GM21737 (cell line): ENCODE measurements around the gene SS18L1.
"Not testable (repeated sequence)": the region's sequence is repeated elsewhere in the genome, so short reads cannot be mapped to it uniquely, and the experiment has no call there.

Source experiments
- ATAC-seq: cut with Tn5 transposase; IDR thresholded peaks from one replicate; pipeline ENCODE4 v1.9.1; 2021; ENCODE audit warnings: mild to moderate bottlenecking, moderate library complexity; ENCODE audit not compliant: unreplicated experiment

Gene SS18L1, protein sequence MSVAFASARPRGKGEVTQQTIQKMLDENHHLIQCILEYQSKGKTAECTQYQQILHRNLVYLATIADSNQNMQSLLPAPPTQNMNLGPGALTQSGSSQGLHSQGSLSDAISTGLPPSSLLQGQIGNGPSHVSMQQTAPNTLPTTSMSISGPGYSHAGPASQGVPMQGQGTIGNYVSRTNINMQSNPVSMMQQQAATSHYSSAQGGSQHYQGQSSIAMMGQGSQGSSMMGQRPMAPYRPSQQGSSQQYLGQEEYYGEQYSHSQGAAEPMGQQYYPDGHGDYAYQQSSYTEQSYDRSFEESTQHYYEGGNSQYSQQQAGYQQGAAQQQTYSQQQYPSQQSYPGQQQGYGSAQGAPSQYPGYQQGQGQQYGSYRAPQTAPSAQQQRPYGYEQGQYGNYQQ

DNA sequence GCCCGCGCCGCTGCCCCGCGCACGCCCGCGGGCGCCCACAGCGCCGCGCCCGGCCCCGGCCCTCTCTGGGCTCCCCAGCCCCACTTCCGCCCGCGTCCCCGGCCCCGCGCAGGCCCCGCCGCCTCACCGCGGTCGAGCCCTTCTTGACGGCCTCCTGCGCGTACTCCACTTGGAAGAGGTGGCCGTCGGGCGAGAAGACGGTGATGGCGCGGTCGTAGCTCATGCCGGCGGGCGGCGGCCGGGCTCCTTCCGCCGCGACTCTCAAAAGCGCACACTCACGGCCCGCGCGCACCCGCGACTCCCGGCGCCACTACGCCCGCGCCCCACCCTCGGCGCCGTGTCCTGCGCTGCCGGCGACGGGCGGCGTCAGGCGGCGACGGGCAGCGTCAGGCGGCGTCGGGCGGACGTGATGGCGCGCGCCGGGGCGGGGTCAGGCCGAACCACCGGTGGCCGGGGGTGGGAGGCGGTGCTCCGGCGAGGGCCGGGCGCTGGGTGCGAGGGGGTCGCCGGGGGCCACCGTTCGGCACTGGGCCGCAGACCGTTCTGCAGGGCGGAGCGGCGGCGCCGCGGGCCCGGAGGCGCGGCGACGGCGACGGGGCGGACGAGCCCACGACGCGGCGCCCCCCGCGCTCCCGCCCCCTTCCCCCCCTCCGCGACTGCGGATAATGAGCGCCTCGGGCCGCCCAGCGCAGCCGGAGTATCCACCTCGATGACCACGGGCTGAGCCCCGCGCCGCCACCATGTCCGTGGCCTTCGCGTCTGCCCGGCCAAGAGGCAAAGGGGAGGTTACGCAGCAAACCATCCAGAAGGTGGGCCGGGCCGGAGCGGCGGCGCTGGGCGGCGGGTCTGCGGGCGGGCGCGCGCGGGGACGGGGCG is at the start of gene SS18L1, which contains the start of gene PSMA7:
TSS of gene SS18L1 (plus strand) at position 689 of the 876 bp plus-strand sequence. CDS start at position 741, 52 bp downstream.
TSS of gene PSMA7 (minus strand) at position 314 of the 876 bp plus-strand sequence. CDS start at position 223, 91 bp downstream.
- peak; percentile 69 for ATAC-seq

- ATAC-seq: no peak
These were observed 46.9 kb upstream of the SS18L1 start for GRCh38 chr20:62096421-62097380.

DNA sequence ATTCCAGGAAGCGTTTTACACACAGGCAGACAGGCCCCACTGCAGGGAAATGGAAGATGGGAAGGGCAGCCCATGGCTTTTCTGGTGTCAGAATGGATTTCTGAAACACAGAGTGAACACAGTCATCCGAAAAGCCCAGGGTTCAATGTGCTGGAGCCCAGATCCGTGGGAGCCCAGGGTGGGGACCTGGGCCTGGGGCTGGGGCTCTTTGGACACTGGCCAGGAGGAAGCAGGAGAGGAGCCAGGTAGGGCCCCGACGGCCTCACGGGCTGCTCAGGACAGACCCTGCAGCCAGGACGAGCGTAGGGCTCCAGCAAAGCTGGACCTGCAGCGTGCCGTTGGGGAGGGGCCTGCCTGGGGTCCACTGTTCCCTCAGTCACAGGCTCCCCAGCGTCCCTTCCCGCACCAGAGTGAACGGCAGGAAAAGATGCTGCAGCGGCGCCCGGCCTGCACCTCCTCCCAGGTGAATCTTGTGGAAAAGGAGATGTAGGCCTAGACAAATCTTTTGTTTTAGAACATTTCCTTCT is 45.6 kb upstream of the SS18L1 start:
- ATAC-seq: no peak

GRCh38 chr20:62101078-62101477 is 42.5 kb upstream of the SS18L1 start:
- ATAC-seq: no peak

DNA sequence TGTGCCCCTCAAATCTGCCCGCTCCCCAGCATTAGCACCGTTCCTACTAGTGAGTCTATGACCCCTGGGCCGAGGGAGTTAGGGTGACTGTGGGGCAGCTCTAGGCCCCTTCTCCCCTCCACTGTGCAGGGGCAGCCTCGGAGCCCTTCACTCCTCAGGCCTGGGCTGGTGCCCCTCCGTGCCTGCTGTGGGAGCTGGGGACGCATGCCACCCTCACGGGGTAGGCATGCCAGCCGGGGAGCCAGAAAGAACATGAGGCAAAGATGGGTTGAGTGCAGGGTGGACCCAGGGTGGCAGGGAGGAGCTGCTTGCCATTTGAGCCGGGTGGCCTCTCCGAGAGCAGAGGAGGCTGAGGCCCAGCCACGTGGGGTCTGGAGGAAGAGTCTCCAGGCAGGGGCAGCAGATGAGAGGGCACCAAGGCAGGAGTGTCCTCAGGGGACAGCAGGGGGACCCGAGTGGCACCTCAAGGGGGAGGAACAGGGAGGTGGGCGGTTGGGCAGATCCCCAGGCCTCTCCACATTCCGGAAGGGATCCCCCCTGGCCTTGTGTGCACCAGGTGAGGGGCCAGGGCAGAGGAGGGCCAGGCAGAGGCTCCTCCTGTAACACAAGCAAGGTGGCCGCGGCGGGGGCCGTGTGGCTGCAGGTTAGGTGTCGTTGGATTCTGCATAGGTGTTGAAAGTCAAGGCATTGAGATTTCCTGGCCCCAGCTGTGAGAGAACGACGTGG is 39.9 kb upstream of the SS18L1 start:
- ATAC-seq: no peak

DNA sequence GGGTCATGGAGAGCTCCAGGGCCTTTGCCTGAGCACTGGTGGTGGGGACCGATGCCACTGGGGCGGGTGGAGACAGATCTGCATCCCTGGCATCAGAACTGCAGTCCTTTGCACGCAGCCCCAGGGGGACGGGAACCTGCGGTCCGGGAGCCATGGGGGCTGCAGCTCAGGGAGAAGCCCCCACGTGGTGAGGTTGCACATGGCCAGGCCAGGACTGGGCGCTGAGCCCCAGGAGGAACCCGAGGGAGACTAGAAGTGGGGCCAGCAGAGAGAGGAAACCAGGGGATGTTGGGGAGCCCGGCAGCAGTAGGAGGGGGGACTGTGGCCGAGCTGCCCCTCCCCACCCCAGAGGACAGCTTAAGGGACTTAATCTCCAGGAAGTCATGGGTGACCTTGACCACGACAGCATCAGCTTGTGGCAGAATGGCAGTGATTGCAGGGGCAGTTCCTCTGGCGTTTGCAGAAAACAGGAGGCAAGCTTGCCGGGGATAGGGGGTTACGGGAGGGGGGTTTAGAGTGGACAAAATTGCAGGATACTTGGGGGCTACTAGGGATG is 39.3 kb upstream of the SS18L1 start:
- no peak for ATAC-seq

DNA sequence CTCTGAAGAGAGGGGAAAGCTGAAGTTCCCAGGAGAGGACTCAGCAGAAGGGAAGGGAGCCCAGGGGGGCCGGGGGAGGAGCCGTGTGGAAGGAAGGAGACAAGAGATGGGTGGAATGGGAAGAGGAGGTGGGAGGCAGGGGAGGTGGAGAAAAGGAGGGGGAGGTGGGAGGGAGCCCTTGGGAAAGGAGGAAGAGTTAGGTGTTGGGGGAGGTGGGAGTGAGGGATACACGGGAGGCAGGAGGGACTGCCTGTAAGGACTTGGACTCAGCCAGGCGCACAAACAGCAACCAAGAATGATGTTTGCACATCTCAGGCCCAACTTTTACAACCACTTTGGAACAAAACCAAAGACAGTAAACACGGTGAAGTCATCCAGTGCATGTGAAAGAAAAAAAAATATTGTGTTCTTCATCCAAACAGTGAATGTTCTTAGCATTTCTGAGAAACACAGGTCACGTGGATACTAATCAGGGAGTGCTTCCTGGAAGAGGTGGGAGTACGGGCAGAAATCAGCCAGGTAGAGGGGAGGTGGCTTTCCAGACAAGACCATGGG is 38.7 kb upstream of the SS18L1 start:
- ATAC-seq: no peak

GRCh38 chr20:62105592-62105991 is 38.0 kb upstream of the SS18L1 start:
- ATAC-seq: no peak

DNA sequence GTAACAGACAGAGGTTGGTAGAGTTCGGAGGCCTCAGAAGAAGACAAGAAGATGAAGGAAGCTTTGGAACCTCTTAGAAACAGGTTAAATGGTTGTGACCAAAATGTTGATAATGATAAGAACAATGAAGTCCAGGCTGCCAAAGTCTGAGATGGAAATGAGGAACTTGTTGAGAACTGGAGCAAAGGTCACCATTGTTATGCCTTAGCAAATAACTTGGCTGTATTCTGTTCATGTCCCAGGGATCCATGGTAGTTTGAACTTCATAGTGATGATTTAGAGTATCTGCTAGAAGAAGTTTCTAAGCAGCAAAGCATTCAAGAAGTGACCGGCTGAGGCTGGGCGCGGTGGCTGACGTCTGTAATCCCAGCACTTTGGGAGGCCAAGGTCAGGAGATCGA is 32.4 kb upstream of the SS18L1 start:
- no peak for ATAC-seq

DNA sequence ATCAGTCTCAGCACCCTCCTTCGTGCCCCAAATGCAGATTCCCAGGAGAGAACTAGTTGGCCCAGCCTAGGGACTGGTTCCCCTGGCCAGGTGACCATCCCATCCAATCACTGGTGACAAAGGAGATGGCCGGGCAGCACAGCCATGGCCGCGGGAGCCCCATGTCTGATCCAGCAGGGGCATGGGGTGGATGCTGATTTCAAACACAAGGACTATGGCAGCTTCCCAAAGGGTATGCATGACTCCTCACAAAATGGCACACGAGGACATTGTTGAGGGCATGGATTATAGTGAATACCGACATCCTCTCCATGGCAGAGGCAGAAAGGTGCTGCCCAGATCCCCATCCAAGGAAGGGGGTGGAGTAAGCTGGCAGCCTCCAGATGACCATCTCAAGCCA is 31.2 kb upstream of the SS18L1 start:
- no peak for ATAC-seq

GRCh38 chr20:62114894-62115293 is 28.7 kb upstream of the SS18L1 start:
- ATAC-seq: no peak

DNA sequence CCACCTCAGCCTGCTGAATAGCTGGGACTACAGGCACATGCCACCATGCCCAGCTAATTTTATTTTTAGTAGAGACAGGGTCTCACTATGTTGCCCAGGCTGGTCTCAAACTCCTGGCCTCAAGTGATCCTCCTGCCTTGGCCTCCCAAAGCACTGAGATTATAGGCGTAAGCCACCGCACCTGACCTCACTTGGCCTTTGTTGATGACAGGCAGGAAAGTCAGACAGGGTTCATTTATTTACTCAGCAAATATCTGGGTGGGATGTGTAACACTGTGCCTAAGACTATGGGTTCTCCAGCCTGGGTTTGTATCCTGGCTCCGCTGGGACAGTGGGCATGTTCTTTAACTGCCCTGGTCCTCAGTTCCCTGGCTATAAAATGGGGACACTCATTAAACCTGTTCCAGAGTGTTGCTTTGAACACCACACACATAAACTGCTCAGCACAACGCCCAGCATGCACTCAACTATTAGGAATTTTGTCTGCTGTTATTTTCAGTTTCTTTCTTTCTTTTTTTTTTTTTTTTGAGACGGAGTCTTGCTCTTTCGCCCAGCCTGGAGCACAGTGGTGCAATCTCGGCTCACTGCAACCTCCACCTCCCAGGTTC is 27.7 kb upstream of the SS18L1 start:
- ATAC-seq: not testable (repeated sequence)

- no peak for ATAC-seq
These were observed 26.8 kb upstream of the SS18L1 start for GRCh38 chr20:62116558-62117361.

DNA sequence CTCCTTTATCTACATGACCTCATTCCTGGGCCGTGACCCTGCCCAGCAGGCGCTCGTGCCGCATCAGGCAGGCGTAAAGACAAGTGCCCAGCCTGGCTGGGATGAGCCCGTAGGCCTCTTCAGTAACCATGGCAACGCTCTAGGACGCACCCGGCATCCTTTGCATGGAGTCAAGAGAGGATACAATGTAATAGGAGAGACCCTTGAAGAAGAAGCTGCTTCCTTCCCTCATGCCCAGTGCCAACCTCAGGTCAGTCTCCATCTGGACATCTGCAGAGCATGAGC is 26.3 kb upstream of the SS18L1 start:
- ATAC-seq: no peak

GRCh38 chr20:62117658-62118057 is 25.9 kb upstream of the SS18L1 start:
- no peak for ATAC-seq

DNA sequence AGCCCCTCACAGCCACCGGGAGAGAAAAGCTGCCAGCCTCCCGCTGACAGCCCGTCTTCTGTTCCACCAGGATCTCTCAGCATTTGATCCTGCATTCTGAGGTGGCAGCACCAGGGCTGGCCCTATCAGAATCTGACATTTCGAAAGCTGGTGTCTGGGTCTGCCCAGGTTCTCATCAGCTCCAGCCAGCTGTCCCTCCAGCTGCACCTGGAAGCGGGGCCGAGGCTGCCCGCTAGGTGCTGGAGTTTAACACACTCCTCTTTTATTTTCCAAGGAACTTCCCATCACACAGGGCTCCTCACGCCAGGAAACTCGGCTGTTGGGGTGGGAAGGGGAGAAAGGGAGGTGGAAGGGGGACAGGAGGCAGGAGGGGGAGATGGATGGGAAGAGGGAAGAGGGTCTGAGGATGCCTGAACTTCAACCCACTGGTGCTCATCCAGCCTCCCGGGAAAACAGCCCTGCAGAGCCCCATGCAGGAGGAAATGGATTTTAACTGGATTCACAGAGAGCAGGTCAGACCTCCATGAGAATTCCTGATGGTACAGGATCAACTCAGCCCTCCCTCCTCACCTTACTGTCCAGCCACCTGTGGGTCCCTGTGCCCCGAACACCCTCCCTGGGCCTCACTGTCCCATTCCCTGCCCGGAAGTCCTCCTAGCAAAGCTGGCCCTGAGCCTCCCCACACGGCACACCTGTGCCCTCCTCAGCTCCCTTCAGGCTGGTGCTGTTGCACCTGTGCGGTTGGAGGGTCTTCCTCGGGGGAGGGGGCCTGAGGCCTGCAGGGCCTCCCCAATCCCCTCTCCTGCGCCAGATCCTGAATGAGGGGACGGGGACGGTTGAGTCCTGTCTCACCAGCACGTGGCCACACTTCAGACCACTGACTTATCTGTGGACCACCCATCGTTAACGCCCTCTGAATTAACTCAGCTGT is 25.2 kb upstream of the SS18L1 start:
- no peak for ATAC-seq

GRCh38 chr20:62119115-62119514 is 24.5 kb upstream of the SS18L1 start:
- no peak for ATAC-seq
